ENCODE results near the gene FSIP2.
A peak's percentile ranks its signal among the peaks of the same experiment; 100 is the strongest.

FSIP2 gene

DNA sequence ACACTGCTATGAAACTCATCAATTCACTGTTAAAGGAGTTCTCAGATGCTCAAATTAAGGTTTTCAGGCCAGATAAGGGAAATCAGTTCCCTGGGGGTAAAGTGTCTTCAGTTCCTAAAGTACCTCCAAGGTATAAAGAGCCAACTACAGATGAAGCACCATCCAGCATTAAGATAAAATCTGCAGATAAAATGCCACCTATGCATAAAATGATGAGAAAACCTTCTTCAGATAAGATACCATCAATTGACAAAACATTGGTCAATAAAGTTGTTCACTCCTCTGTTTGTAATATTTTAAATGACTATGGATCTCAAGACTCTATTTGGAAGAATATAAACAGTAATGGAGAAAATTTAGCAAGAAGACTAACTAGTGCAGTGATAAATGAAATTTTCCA lies 68.2 kb downstream of the FSIP2 start:
- no peak for DNase-seq (ENCODE audit: insufficient read length, low spot score)
- no peak for FAIRE-seq
- TF ChIP-seq, protein P1, sequence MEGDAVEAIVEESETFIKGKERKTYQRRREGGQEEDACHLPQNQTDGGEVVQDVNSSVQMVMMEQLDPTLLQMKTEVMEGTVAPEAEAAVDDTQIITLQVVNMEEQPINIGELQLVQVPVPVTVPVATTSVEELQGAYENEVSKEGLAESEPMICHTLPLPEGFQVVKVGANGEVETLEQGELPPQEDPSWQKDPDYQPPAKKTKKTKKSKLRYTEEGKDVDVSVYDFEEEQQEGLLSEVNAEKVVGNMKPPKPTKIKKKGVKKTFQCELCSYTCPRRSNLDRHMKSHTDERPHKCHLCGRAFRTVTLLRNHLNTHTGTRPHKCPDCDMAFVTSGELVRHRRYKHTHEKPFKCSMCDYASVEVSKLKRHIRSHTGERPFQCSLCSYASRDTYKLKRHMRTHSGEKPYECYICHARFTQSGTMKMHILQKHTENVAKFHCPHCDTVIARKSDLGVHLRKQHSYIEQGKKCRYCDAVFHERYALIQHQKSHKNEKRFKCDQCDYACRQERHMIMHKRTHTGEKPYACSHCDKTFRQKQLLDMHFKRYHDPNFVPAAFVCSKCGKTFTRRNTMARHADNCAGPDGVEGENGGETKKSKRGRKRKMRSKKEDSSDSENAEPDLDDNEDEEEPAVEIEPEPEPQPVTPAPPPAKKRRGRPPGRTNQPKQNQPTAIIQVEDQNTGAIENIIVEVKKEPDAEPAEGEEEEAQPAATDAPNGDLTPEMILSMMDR (IDR thresholded peaks at IDR 0.05; ENCODE audit: insufficient read depth, missing control alignments) = no peak

DNA sequence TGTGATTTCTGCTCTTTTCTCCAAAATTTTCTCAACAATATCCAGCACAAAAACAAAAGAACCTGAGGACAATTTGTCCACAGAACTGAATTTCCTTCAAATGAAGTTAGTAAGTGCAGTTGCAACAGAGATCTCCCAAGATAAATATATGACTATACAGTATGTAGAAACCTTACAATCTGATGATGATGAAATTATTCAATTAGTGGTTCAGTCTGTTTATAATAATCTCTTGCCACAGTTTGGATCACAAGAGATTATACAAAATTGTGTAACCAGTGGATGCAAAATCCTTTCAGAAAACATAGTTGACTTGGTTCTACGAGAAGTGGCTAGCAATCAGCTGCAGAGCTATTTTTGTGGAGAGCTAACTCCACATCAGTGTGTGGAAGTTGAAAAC lies 68.7 kb downstream of the FSIP2 start:
- DNase-seq (ENCODE audit: insufficient read length, low spot score) (no peak), FAIRE-seq (no peak)
- TF ChIP-seq, protein P1 (IDR thresholded peaks at IDR 0.05; ENCODE audit: insufficient read depth, missing control alignments) = no peak

DNA sequence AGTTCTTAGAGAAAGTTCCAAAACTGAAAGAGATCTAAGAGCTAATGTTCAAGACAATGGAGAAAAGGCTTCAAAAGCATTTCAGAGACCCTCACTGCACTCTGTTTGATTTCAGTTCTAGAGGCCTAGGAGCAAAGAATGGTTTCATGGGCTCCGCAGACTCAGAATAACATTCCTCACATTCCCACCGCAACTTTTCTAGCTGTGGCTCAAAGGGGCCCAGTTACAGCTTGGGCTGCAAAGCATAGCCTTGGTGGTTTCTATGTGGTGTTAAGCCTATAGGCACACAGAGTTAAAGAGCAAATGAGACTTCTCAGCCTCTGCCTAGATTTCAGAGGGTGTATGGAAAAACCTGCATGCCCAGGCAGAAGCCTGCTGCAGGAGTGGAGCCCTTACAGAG lies 73.0 kb downstream of the FSIP2 start:
- TF ChIP-seq, protein P1 (IDR thresholded peaks at IDR 0.05; ENCODE audit: insufficient read depth, missing control alignments) = no peak
- FAIRE-seq (no peak), DNase-seq (ENCODE audit: insufficient read length, low spot score) (no peak)

DNA sequence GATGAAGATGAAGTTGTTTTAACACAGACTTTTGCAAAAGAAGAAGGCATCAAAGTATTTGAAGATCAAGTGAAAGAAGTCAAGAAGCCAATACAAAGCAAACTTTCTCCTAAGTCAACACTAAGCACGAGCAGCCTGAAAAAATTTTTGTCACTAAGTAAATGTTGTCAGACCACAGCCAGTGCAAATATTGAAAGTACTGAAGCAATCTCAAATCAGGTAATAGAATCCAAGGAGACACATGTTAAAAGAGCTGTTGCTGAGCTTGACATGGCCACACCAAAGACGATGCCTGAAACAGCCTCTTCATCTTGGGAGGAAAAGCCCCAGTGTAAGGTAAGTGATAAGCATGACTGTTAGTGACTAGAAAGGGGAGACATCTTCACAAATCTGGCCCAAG lies 75.1 kb downstream of the FSIP2 start:
- TF ChIP-seq, protein P1 (IDR thresholded peaks at IDR 0.05; ENCODE audit: insufficient read depth, missing control alignments) = no peak
- DNase-seq (ENCODE audit: insufficient read length, low spot score) (no peak), FAIRE-seq (peak; percentile 58)

DNA sequence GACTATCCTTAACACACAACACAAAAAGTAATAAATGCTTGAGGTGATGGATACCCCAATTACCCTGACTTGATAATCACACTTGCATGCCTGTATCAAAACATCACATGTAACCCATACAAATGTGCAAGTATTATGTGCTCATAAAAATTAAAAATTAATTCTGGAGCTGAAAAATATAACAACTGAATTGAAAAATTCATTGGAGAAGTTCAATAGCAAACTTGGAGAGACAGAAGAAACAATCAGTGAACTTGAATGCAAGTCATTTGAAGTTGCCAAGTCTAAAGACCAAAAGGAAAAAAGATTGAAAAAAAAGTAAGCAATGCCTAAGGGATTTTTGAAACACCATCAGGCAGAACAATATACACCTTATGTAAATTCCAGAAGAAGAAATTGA lies 79.4 kb downstream of the FSIP2 start:
- FAIRE-seq (no peak), DNase-seq (ENCODE audit: insufficient read length, low spot score) (no peak)
- TF ChIP-seq, protein P1 (IDR thresholded peaks at IDR 0.05; ENCODE audit: insufficient read depth, missing control alignments) = no peak

DNA sequence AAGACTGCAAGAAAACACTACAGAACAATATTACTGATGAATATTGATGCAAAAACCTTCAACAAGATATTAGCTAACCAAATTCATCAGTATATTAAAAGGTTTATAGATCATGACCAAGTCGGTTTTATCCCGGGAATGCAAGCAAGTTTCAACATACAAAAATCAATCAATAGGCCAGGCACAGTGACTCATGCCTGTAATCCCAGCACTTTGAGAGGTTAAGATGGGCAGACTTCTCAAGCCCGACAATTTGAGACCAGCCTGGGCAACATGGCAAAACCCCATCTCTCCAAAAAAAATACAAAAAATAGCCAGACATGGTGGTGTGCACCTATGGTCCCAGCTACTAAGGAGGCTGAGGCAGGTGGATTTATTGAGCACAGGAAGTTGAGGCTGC lies 82.9 kb downstream of the FSIP2 start:
- DNase-seq (ENCODE audit: insufficient read length, low spot score) (no peak), FAIRE-seq (no peak)
- TF ChIP-seq, protein P1 (IDR thresholded peaks at IDR 0.05; ENCODE audit: insufficient read depth, missing control alignments) = no peak

DNA sequence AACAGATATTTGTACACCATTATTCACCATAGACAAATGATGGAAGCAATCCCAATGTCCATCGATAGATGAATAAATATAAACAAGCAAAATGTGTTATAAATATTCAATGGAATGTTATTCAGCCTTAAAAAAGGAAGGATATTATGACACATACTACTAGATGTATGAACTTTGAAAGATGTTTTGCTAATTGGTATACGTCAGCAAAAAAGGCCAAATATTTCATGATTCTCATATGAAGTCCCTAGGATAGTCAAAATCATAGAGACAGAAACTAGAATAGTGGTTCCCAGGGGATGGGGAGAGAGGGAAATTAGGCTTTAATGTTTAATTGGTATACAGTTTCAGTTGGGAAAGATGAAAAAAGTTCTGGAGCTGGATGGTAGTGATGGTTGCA lies 85.2 kb downstream of the FSIP2 start:
- TF ChIP-seq, protein P1 (IDR thresholded peaks at IDR 0.05; ENCODE audit: insufficient read depth, missing control alignments) = no peak
- no peak for FAIRE-seq
- DNase-seq (ENCODE audit: insufficient read length, low spot score) = no peak

Data from D721Med (cell line).